DND-41 (cell line): ENCODE measurements around the gene ADCY1.

Experiments used
- EZH2 ChIP-seq: IDR thresholded peaks from 3 replicates; pipeline ENCODE4 v1.6.1; 2012; ENCODE audit warnings: borderline replicate concordance, low read depth, mild to moderate bottlenecking, moderate library complexity, low read length, inconsistent platforms; ENCODE audit not compliant: severe bottlenecking
- TF ChIP-seq, protein P1 (sequence below): IDR thresholded peaks from 2 replicates; pipeline ENCODE4 v1.5.1; 2012; ENCODE audit warnings: borderline replicate concordance, low read length, moderate library complexity, mild to moderate bottlenecking; ENCODE audit not compliant: poor library complexity, severe bottlenecking; ENCODE audit errors: extremely low read depth

DNA sequence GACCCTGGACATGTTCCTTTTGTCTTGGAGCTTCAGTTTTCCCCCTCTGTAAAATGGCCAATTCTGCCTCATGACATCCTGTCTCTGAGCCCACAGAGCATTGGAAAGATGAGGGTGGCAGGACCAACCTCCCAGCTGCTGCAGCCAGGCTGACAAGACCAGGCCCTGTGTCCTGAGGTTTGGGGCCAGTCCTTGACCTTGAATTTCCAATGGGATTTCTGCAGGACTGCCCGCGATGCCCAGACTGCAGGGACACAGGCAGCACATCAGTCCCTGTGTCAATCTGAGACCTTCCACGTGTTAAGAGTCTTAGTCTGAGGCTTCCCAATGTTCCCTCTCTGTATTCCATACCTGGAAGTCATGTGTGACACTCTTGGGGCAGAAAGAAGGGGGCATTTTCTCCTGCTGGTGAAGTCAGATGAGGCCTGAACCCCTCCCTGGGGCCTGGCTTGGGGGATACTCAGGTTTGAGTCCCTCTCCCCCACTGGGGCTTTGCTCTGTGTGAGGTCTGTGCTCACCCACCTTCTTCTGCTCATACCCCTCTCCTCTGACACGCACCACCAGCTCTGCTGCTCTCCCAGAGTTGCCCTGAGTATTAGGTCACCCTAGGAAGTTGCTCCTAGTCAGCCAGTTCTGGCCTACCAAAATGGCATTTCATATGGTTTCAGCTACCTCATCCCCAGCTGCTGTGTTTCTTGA, 79.2 kb downstream of the ADCY1 start:
- TF ChIP-seq, protein P1, sequence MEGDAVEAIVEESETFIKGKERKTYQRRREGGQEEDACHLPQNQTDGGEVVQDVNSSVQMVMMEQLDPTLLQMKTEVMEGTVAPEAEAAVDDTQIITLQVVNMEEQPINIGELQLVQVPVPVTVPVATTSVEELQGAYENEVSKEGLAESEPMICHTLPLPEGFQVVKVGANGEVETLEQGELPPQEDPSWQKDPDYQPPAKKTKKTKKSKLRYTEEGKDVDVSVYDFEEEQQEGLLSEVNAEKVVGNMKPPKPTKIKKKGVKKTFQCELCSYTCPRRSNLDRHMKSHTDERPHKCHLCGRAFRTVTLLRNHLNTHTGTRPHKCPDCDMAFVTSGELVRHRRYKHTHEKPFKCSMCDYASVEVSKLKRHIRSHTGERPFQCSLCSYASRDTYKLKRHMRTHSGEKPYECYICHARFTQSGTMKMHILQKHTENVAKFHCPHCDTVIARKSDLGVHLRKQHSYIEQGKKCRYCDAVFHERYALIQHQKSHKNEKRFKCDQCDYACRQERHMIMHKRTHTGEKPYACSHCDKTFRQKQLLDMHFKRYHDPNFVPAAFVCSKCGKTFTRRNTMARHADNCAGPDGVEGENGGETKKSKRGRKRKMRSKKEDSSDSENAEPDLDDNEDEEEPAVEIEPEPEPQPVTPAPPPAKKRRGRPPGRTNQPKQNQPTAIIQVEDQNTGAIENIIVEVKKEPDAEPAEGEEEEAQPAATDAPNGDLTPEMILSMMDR = no peak
- TF ChIP-seq EZH2 = no peak
